ENCODE results near the gene ZBTB7C.

Gene ZBTB7C

GRCh38 chr18:48256848-48257247 lies 152.3 kb downstream of the ZBTB7C start:
- DNase-seq (ENCODE audit: low read depth) = no peak

GRCh38 chr18:48254077-48254602 lies 155.0 kb downstream of the ZBTB7C start:
- DNase-seq (ENCODE audit: low read depth) = no peak

- DNase-seq (ENCODE audit: low read depth) = no peak
Measured at GRCh38 chr18:48252525-48252924, 156.7 kb downstream of the ZBTB7C start.

- no peak for DNase-seq (ENCODE audit: low read depth)
Measured at GRCh38 chr18:48250918-48251317, 158.3 kb downstream of the ZBTB7C start.

- DNase-seq (ENCODE audit: low read depth) = no peak
Measured at GRCh38 chr18:48250362-48250907, 158.7 kb downstream of the ZBTB7C start.

- DNase-seq (ENCODE audit: low read depth) = no peak
Measured at GRCh38 chr18:48249854-48250253, 159.3 kb downstream of the ZBTB7C start.

- no peak for DNase-seq (ENCODE audit: low read depth)
Measured at GRCh38 chr18:48244530-48244929, 164.7 kb downstream of the ZBTB7C start.

- no peak for DNase-seq (ENCODE audit: low read depth)
Measured at GRCh38 chr18:48238636-48239035, 170.5 kb downstream of the ZBTB7C start.

GRCh38 chr18:48238206-48238605 lies 171.0 kb downstream of the ZBTB7C start:
- no peak for DNase-seq (ENCODE audit: low read depth)

- no peak for DNase-seq (ENCODE audit: low read depth)
Measured at GRCh38 chr18:48236822-48237221, 172.4 kb downstream of the ZBTB7C start.

GRCh38 chr18:48230467-48231113 lies 178.6 kb downstream of the ZBTB7C start:
- no peak for DNase-seq (ENCODE audit: low read depth)

GRCh38 chr18:48229552-48229981 lies 179.6 kb downstream of the ZBTB7C start:
- no peak for DNase-seq (ENCODE audit: low read depth)

GRCh38 chr18:48228841-48229240 lies 180.3 kb downstream of the ZBTB7C start:
- DNase-seq (ENCODE audit: low read depth) = no peak

GRCh38 chr18:48228301-48228715 lies 180.9 kb downstream of the ZBTB7C start:
- no peak for DNase-seq (ENCODE audit: low read depth)

GRCh38 chr18:48227206-48227605 lies 182.0 kb downstream of the ZBTB7C start:
- no peak for DNase-seq (ENCODE audit: low read depth)

- DNase-seq (ENCODE audit: low read depth) = no peak
Measured at GRCh38 chr18:48226401-48226800, 182.8 kb downstream of the ZBTB7C start.

GRCh38 chr18:48222118-48222517 lies 187.1 kb downstream of the ZBTB7C start:
- no peak for DNase-seq (ENCODE audit: low read depth)

GRCh38 chr18:48219810-48220499 lies 189.2 kb downstream of the ZBTB7C start:
- no peak for DNase-seq (ENCODE audit: low read depth)

GRCh38 chr18:48219037-48219809 lies 190.0 kb downstream of the ZBTB7C start:
- DNase-seq (ENCODE audit: low read depth) = no peak

GRCh38 chr18:48218285-48219022 lies 190.7 kb downstream of the ZBTB7C start:
- no peak for DNase-seq (ENCODE audit: low read depth)

Measured in T follicular helper cell (primary cell).